Left lung (tissue), 10 donors: ENCODE results near the gene SASH1. TPM values are rescaled to one million over a fixed set of nuclear protein-coding genes. Genes with fewer than 3 reads are reported as not detected.

ENCODE experiments used
- ATAC-seq: fragments of 200-7000 bp; cut with Tn5 transposase; one replicate; pipeline ENCODE4 v1.9.1; 2020; ENCODE audit warnings: moderate library complexity
- DNase-seq, 4 donors: peaks; one replicate each; pipeline ENCODE4 v3.0.0-alpha.2; 2013 to 2020
- H3K27ac ChIP-seq, 2 donors: fragments of 200-600 bp; sonication (generic) in 1 of 2; one replicate each; pipeline versions ENCODE4 v1.5.0 to v1.8.0; 2020 to 2021
- H3K27me3 ChIP-seq, 2 donors: fragments of 200-600 bp; sonication (generic) in 1 of 2; one replicate each; pipeline versions ENCODE4 v1.5.0 to v1.8.0; 2020 to 2021
- H3K36me3 ChIP-seq, 2 donors: fragments of 200-600 bp; sonication (generic) in 1 of 2; one replicate each; pipeline versions ENCODE4 v1.5.0 to v1.8.0; 2020 to 2021
- H3K4me1 ChIP-seq, 2 donors: fragments of 200-600 bp; one replicate each; pipeline ENCODE4 v1.8.0; 2021
- H3K4me3 ChIP-seq, 2 donors: fragments of 200-600 bp; sonication (generic) in 1 of 2; one replicate each; pipeline versions ENCODE4 v1.5.0 to v1.8.0; 2020 to 2021; ENCODE audit warnings: mild to moderate bottlenecking in 1 of 2
- H3K9me3 ChIP-seq, 2 donors: fragments of 200-600 bp; sonication (generic) in 1 of 2; one replicate each; pipeline versions ENCODE4 v1.5.0 to v1.8.0; 2020 to 2021
- CTCF ChIP-seq, 2 donors: fragments of 200-600 bp; sonication (generic) in 1 of 2; IDR thresholded peaks; one replicate each; pipeline versions ENCODE4 v1.5.0 to v1.8.0; 2021; ENCODE audit warnings: antibody characterized with exemption in 2 of 2
- intact Hi-C, 2 donors: fragments of 100-400 bp; cut with DNase I; formaldehyde crosslinking; loops; one replicate each; pipeline versions ENCODE4 v1.11.2 to v1.14.2; 2022
- polyA plus RNA-seq, 6 donors: library from polyadenylated mRNA; unstranded; fragments of 120-200 nt; gene quantifications; one replicate each; pipeline ENCODE4 v1.2.1, GENCODE V29; 2013; ENCODE audit not compliant: insufficient read length in 6 of 6
- total RNA-seq, 2 donors: library from RNA; stranded (reverse); fragmentation: NEBNext Ultra II Directional; extraction: Animal tissue kit (Norgen Biotek cat#: 25700); gene quantifications; one replicate each; pipeline ENCODE4 v1.2.1, GENCODE V29; 2021
- donor health status: DM: no; HTN: yes; CAD: no.
- donor health status: DM: no; HTN: no; CAD: no.

Gene SASH1
- total and polyA plus RNA-seq, 8 donors, result 31.4 to 53.5 (median 34.8) TPM

- no peak overlapping the region for H3K27ac ChIP-seq
- H3K36me3 ChIP-seq, result no peaks in the 10 kb centered on the region
- intact Hi-C loops, result no loop called here
- TF ChIP-seq CTCF (IDR thresholded peaks at IDR 0.05), result no peak
- no peaks in the 10 kb centered on the region for H3K4me1 ChIP-seq
- ATAC-seq (no peak), DNase-seq (no peak)
- H3K27me3 ChIP-seq, result no peaks in the 10 kb centered on the region
- H3K9me3 ChIP-seq, result no peaks in the 10 kb centered on the region
- H3K4me3 ChIP-seq, result no peak overlapping the region
These were observed 256.1 kb downstream of the SASH1 start for GRCh38 chr6:148598724-148599123.

- no peak for DNase-seq
- H3K4me1 ChIP-seq, result no peaks in the 10 kb centered on the region
- H3K9me3 ChIP-seq, result no peaks in the 10 kb centered on the region
- no peaks in the 10 kb centered on the region for H3K36me3 ChIP-seq
- intact Hi-C loops, result no loop called here
- no peak overlapping the region for H3K27ac ChIP-seq
- no peak overlapping the region for H3K4me3 ChIP-seq
- H3K27me3 ChIP-seq, result no peaks in the 10 kb centered on the region
- ATAC-seq, result no peak
- no peak for TF ChIP-seq CTCF (IDR thresholded peaks at IDR 0.05)
These were observed 257.4 kb downstream of the SASH1 start for GRCh38 chr6:148599967-148600426.
